ENCODE measurements around the gene PLXND1.
A peak's percentile ranks its signal among the peaks of the same experiment; 100 is the strongest.

PLXND1 gene

GRCh38 chr3:129582799-129583198 is 23.7 kb downstream of the PLXND1 start:
- no peak for DNase-seq

GRCh38 chr3:129581623-129582022 is 24.9 kb downstream of the PLXND1 start:
- DNase-seq, result no peak

DNA sequence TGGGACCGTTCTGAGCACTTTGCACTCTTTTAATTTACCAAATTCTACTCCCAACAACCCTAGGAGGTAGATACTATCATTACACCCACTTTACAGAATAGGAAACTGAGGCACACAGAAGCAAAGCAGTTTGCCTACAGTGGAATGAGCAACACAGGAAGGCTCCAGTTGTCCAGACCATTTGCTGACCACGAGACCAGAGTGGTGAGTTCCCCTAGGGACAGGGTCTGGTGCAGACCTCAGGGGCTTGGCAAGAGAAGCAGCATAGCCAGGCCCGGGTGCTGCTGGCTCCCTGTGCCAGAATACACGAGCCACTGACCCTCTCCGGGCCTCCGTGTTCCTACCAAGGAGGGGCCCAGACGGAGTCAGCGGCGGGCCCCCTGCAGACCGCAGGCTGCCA is 26.5 kb downstream of the PLXND1 start:
- DNase-seq, result no peak

GRCh38 chr3:129577925-129578786 is 28.3 kb downstream of the PLXND1 start:
- DNase-seq, result no peak

- no peak for DNase-seq
These were observed 29.1 kb downstream of the PLXND1 start for GRCh38 chr3:129577366-129577765.

GRCh38 chr3:129576514-129577352 is 29.7 kb downstream of the PLXND1 start:
- peak; percentile 61 for DNase-seq

DNA sequence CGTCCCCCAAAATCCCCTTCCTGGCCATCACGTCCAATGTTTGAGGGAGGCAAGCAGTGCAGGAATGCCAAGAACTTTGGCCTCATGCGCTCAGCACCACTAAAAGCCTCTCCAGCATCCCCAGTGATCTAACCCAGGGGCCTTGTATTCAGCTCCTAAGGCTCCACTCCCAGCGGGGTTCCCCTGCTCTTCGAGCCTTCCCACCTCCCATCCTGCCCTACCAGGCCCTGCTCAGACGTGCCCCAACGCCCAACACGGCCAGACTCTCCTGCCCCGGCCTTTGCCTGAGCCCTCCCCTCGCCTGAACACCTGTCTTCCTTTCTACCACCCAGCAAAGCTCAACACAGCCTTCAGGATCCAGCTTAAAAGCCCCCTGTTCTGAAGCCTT is 30.5 kb downstream of the PLXND1 start:
- no peak for DNase-seq

GRCh38 chr3:129575233-129575996 is 31.1 kb downstream of the PLXND1 start:
- DNase-seq, result no peak

GRCh38 chr3:129574206-129574605 is 32.3 kb downstream of the PLXND1 start:
- no peak for DNase-seq

GRCh38 chr3:129573493-129573892 is 33.0 kb downstream of the PLXND1 start:
- DNase-seq, result no peak

DNA sequence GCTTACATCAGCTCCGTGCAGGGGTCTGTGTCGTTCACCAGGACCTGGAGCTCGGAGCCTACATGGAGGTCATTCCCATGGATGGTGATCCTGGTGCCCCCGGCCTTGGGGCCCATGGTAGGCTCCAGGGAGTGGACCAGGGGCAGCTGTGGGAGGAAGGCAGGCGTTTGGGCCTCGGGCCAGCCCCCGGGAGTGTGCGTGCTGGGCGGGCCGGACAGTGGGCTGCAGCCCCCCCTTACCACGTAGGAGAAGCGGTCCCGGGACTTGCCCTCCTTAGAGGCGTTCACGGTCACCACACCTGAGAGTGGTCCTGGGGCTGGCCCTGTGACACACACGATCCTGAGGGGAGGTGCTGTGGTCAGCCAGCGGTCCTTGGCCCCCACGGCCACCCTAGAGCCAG is 33.9 kb downstream of the PLXND1 start:
- DNase-seq, result no peak

DNA sequence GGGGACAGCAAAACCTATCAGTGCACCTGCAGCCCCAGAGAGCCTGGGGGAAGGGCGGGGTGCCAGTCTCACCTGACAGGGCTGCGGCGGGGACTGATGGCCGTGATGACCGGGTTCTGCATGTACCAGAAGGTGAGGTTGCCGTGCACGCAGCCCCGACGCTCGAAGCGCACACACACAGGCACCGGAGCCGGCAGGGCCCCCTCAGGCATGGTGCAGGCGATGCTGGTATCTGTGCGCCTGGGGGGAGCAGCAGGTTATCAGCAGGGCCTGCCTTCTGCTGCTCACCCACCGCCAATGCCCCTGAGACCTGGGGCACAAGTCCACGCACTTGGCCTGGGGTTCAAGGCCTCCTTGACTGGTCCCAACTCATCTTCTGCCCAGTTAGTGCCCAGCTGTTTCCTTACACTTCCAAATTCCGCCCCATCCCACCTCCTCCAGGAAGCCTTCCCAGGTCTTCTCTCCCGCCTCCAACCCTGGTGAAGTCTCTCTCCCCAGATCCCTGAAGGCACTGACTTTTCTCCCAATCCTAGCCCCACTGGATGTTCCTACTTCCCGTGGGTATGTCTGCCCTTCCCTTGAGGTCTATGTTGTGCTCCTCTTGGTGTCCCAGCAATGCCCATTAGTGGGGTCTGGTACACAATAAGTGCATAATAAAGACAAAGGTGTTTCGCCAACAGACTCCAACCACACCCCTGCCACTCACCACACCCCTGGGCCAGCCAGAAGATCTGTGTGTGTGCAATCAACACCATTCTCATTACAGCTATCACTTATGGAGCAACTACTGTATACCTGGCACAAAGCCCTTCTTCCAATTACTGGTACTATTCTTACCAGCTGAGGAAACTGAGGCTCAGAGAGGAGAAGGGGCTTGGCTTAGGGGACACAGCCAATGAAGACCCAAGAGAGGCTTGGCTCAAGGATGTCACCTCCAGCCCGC is 34.6 kb downstream of the PLXND1 start:
- no peak for DNase-seq

DNA sequence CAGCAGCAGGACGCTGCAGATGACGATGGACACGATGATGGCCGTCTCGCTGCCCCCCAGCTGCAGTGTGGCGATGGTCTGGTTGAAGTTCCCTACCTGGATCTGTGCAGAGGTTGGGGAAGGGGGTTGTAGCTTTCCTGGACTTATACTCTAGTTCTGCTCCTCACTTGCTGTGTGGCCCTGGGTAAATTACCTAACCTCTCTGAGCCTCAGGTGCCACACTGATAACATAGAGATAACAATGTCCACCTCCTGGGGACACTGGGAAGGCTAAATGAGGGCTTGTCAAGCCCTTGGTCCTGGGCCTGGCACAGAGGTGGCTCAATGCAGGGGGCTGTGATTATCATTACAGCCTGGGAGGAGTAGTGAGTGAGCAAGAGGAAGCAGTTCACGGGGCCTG is 36.6 kb downstream of the PLXND1 start:
- DNase-seq, result no peak

DNA sequence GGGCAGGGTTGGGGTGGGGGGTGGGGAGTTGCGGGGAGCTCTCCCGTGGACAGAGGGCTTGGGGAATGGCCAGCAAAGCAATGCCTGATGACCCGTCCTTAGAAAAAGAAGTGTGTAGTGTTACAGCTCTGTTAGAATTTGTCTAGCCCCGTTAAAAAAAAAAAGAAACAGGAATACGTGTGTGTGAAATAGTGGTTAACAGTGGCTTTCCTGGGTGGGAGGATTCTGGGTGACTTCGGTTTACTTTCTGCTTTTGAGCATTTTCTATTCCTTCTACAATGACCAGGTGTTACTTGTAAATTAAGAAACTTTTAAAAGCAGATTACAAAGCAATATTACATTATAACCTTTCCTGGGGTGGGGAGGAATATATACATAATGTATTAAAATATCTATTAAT is 38.5 kb downstream of the PLXND1 start:
- no peak for DNase-seq

GRCh38 chr3:129567176-129567705 is 39.2 kb downstream of the PLXND1 start:
- DNase-seq, result no peak

GRCh38 chr3:129565902-129566301 is 40.6 kb downstream of the PLXND1 start:
- no peak for DNase-seq

- DNase-seq, result no peak
These were observed 41.4 kb downstream of the PLXND1 start for GRCh38 chr3:129564981-129565644.

GRCh38 chr3:129563850-129564535 is 42.5 kb downstream of the PLXND1 start:
- no peak for DNase-seq

DNA sequence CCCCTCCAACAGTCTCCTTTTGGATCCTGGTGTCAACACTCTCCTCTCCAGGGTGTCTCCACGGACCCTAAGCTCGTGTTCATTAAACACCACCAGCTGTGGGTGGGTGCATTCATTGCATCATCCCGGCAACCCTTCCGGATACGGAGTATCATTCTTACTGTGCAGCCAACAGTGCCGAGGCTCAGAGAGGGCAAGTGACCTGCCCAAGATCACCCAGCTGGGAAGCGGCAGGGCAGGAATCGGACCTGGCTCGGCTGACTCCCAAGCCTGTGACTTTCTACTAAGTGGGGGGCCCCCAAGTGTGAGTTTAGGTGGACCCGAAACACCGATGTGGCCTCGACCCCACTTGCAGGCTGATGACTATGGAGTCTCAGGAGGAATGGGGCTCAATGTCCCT is 43.1 kb downstream of the PLXND1 start:
- DNase-seq, result no peak

DNA sequence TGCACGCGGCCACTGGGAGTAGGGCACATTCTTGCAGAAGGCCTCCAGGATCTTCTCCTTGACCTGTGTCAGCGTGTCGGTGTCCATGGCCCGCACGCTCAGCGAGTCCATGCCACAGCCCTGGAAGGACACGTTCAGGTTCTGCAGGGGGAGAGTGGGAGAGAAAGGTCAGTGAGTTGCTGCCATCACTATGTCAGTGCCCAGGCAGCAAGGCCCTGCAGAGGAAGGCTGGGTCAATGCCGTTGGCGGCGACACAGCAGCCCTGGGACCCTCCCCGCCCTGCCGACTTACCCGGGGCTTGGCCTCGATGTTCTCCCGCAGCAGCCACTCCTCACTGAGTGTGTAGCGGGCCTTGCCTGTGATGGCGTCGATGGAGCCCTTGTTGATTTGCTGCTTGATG is 43.7 kb downstream of the PLXND1 start:
- DNase-seq, result no peak
